GM18909 (cell line): Measurements from ENCODE around the gene C1orf232.

Experiments used
- ATAC-seq: cut with Tn5 transposase; IDR thresholded peaks from one replicate; pipeline ENCODE4 v1.9.1; 2021; ENCODE audit warnings: mild to moderate bottlenecking; ENCODE audit not compliant: unreplicated experiment, poor library complexity

Gene C1orf232

GRCh38 chr1:26158271-26158907, 10.4 kb downstream of the C1orf232 start:
- ATAC-seq = no peak

DNA sequence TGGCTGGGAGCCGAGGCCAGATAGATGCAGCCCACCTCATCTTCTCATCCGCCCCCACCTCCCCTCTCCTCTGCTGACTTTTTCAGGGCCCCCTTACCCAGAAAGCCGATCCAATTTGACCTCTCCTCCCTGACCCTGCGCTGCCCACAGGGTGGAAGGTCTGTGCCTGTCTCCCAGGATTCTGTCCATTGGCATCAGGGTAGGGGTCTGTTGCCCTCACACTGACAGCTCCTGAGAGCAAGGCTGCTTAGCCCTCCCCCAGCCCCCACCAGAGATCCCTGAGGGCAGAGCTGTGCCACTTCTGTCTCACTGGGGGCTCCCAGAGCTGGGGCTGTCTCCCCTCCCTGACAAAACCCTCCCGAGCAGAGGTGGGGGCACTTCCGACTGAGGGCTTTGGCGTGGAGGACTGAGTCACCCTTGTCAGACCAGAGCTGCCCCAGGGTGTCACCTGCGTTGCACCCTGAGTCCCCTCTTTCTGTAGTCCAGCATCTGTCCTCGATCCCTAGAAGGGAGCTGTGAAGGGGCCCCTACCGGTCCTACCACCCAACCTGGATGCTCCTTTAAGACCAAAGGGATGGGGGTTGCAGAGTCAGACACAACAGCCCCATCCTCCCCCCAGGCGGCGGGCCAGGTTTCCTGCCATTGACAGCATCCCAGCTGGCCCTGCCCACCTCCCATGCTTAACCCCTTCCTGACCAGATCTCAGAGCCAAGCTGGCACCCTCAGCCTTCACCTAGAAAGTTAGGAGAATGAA, 12.3 kb downstream of the C1orf232 start:
- no peak for ATAC-seq

- no peak for ATAC-seq
Observed at GRCh38 chr1:26155370-26156284, 13.1 kb downstream of the C1orf232 start.

DNA sequence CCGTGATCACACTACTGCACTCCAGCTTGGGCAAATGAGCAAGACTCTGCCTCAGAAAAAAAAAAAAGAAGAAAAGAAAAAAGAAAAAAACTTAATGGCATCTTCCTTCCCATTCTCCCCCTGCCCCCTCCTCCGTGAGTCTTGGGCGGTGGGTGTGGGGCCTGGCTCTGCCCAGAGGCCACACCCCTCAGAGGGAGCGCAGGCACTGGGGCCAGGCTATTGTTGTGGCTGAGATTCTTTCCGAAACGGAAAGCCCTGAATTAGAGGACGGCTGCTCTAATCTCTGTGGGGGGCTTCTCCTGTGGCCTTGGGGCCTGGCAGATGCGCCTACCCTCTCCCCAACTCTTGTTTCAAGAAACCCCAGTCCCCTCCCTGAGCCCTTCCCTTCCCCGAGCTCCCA, 14.0 kb downstream of the C1orf232 start:
- no peak for ATAC-seq

- no peak for ATAC-seq
Observed at GRCh38 chr1:26153966-26154532, 14.7 kb downstream of the C1orf232 start.

- no peak for ATAC-seq
Observed at GRCh38 chr1:26148887-26149286, 19.9 kb downstream of the C1orf232 start.

GRCh38 chr1:26145960-26146294, 22.8 kb downstream of the C1orf232 start:
- ATAC-seq = no peak

DNA sequence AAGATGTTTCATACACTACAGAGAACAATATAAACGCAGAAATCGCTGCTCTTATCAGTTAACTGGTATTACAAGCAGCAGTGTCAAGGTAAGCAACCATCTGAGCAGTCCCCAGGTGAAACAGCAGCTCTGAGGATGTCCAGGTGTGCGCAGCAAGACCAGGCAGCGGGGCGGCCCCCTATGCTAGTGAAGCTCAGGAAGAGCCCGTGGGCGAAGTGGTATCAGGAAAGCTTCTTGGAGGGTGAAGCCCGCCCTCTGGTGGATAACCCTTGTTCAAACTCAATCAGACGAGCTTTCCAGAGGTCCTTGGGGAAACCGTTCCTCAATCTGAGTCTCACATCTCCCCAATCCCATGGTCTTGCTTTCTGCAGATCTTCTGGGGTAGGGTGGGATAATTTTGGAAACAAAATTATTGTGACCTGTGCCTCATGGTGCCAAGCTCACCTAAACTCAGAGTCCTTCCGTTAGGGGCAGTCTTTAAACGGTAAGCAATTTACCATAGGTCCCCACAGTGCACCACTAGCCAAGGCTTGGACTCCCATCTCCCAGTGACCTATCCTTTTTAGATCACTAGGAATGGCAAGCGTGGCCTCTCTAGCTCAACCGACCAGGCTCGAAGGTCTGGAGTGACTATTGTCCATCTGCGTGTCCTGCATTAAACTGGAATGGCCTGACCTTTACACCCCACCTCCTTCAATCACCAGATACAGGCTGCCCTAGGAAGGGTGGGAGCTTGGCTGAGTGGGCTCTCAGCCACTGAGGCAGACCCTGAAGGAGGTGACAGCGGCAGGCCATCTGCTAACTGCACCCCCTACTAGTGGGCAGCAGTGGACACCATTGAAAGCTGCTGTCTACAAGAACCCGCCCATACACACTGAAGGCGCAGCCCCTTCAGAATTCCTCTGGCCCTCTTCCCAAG, 23.5 kb downstream of the C1orf232 start:
- ATAC-seq = no peak

DNA sequence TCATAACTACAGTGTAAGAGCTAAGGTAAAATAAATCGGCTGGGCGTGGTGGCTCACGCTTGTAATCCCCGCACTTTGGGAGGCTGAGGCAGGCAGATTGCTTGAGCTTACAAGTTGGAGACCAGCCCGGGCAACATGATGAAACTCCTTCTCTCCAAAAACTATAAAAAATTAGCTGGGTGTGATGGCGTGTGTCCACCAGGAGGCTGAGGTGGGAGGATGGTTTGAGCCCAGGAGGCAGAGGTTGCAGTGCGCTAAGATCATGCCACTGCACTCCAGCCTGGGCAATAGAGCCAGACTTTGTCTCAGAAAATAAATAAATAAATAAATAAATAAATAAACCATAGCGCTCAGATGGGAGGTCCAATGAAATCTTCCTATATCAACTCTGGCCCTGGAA, 26.6 kb downstream of the C1orf232 start:
- no peak for ATAC-seq

DNA sequence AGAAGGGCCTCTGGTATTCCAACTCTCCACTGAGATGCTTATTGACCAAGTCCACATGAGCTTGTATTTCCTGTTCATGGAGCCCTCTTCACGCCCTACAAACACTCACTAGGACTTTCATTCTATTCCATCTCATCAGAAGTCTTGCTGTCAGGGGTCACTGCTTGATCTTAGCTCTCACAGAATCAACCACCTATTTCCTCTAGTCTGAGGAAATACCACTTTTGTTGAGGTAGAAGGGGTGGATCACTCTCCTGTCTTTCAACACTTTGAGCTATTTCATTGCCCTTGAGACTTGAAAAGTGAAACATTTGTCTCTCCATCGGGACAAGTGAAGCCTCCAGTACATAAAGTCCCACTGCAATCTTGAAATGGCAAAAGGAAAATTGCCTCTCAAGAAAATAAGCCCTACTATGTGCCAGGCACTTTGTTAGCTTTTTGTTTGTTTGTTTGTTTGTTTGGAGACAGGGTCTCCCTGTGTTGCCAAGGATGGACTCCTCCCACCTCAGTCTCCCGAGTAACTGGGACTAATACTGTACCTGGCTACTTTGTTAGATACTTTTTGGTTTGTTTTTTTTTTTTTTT, 29.7 kb downstream of the C1orf232 start:
- ATAC-seq = no peak

- ATAC-seq = no peak
Observed at GRCh38 chr1:26134466-26134865, 34.3 kb downstream of the C1orf232 start.

GRCh38 chr1:26132834-26133167, 36.0 kb downstream of the C1orf232 start:
- no peak for ATAC-seq

- ATAC-seq = no peak
Observed at GRCh38 chr1:26132128-26132833, 36.5 kb downstream of the C1orf232 start.

DNA sequence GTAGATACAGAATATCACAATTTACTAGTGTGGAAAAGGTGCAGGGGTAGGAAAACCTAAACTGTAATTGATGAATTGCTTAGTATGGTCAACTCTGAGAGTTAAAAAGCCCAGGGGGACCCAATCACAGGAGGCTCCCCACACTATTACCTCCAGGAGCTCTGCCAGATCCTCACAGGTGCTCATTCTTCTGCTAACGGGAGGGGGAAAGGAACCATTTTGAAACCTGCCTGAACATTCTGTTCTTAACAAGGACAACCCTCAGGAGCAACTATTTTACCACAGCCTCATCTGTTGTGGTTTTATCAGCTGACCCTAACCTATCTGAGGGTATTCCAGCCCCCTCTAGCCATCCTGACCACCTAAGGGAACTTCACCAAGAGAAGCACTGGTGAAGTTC, 38.1 kb downstream of the C1orf232 start:
- no peak for ATAC-seq

DNA sequence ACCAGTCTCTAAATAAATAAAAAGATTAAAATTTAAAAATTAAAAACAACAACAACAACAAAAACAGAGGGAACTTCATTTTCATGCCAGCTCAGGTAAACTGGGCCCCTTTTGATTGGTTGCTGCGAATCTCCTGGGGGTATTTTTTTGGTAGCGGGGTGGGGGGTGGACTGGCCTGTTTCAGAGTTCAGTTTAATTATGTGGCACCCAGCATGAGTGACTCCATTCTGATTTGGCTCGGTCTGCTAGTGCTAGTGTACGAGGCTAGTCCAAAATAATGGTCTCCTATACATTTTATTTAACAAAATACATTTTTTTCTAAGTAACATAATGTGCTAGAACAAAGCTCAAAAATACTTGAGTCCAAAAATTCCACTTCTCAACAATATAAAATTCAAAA, 39.0 kb downstream of the C1orf232 start:
- ATAC-seq = no peak

DNA sequence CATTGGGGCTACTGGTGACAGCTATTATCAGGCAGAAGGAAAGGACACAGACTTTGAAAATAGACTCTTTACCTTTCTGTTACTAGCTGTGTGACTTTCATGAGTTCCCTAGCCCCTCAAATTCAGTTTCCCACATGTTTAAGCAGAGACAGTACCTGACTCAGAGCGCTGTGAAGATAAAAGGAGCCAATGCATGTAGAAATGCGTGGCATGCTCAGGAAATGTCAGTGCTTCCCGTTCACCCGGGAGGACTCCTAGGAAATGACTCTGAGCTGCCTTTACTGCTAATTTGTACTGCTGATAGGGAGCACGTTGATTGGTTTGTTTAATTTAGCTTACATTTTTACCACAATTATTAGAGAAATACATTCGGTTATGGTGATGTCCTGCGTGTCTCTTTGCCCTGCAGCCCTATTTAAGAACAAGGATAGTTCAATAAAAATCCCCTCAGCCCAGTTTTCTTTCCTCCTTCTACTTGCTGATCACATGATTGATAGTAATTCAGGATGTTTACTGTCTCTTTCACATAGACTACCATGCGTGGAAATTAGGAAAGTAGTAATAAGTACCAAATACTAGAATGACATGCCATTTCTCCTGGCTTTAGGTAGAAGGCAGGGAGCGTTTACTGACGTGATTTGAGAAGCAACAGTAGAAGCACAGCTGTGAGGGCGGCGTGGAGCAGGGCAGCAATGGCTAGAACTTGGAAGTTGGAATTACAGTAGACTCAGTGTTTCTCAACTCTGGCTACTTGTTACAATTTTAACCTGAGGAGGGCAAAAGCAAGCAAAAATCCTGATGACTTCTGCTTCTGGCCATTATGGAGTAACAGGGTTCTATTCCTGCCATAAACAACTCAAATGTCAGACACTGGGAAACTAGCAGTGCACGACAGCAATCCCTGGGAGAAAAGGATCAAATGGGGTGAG, 41.3 kb downstream of the C1orf232 start:
- no peak for ATAC-seq

GRCh38 chr1:26126321-26127084, 42.3 kb downstream of the C1orf232 start:
- ATAC-seq = peak; percentile 69
